CD4-positive, alpha-beta T cell treated with Interleukin-15 for 4 hours (primary cell): ENCODE data around the gene CDHR2.
"Not testable (repeated sequence)": the region's sequence is repeated elsewhere in the genome, so short reads cannot be mapped to it uniquely, and the experiment has no call there.

ENCODE experiments used
- DNase-seq: peaks from one replicate; pipeline ENCODE4 v3.0.0-alpha.2; 2020; ENCODE audit warnings: low spot score

Gene CDHR2

DNA sequence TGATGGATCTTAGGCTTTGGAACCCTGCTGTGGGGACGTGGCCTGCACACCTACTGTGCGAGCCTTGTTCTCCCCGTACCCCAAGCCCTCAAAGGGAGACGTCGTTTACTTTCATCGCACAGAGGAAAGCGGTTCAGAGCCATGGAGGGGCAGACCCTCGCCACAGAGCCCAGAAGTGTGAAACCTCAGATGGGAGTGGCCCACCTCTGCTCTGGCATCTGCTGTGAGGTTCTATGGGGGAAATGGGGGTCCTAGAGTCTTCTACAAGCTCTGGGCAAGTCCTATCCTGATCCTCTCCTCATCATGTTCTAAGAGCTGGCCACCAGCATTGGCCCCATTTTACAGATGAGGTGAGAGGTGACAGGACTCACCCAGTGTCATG is 8.2 kb upstream of the CDHR2 start:
- DNase-seq: peak; percentile 36

DNA sequence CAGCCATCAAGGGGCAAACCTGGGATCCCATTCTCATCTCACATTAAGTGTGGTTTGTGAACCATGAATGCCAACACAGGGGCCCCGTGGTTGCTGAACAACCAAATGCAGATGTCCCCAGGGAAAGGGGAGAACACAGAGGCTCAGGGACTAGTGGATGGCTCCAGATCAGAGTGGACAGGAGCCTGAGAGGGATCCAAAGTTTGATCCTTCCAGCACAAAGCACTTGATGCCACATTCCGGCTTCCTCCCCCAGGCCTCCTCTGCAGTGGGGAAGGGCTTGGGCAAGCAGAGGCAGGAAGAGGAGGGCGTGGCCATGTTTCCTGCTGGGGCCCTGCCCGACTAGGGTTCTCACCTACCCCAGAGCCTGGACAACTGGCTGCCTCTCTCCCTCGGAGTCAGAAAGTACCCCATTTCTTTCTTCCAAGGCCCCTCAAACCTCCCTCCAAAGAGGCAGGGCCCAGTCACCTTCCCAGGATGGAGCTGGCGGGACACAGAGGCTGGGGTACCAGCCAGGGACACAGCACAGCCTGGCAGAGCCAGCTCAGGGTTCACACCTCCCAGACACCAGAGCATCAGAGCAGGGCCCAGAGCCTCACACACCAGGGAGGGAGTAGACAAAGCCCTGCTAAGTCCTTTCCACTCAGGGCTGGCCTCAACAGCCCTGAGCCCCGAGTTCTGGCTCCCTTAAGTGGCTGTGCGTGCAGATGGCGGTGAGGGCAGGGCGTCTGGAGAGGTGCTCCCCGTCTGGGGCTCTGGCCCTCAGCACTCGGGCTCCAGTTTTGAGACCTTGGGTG is 7.6 kb upstream of the CDHR2 start:
- DNase-seq: peak; percentile 79

DNA sequence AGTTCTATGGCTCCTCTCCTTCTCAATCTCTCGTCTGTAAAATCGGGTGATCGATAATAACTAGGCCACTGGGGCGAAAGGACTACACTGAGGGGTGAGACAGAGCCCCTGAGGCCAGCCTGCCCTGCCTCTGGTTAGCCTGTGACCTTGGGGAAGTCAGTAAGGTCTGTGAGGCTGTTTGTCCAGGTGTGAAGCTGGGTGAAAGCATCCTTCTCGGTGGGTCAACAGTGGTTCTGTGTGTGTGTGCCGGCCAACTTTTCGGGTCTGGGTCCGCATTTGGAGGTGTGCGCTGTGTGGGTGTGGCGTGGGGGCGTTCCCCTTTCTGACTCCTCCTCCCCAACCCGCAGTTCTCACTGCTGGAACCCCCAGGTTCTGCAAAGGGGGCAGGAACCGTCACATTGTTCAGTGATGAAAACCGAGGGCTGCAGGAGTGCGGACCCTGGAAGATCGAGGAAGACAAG is 7.0 kb upstream of the CDHR2 start:
- peak; percentile 72 for DNase-seq

DNA sequence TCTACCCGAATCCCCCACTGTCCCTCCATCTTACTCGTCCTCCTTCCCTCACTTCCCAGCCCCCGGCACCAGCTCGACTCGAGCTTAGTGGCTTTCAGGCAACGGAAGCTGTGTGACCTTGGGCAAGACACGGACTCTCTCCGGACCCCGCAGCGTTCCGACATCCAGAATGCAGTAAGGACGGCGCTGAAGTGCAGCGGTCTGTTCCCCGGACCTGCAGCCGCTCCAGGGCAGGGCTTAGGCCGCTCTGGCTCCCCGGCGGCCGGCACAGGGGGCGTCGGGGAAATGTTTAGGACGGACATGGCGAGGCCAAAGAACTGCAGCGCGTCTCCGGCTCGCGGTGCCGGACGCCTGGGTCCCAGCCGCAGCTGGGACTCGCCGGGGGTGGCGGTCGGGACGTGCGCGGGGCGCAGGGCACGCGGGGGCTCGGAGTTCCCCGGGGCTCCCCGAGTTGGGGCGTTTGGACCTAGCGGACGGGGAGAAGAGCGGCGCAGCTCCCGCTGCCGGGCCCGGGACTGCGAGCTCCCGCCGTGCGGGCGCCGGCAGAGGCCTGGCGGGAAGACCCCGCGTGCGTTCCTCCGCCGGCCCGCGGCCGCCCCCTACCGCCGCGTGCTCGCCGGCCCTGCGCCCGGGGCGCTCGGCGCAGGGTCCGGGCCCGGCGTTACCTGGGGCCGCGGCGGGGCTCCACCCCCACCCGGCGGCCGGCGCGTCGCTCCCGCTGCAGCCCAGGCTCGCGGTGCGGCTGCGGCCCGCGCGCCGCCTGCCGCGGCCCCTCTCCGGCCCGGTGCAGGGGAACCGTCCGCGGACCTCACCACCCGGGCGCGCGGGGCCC is 6.3 kb upstream of the CDHR2 start:
- peak; percentile 30 for DNase-seq

DNA sequence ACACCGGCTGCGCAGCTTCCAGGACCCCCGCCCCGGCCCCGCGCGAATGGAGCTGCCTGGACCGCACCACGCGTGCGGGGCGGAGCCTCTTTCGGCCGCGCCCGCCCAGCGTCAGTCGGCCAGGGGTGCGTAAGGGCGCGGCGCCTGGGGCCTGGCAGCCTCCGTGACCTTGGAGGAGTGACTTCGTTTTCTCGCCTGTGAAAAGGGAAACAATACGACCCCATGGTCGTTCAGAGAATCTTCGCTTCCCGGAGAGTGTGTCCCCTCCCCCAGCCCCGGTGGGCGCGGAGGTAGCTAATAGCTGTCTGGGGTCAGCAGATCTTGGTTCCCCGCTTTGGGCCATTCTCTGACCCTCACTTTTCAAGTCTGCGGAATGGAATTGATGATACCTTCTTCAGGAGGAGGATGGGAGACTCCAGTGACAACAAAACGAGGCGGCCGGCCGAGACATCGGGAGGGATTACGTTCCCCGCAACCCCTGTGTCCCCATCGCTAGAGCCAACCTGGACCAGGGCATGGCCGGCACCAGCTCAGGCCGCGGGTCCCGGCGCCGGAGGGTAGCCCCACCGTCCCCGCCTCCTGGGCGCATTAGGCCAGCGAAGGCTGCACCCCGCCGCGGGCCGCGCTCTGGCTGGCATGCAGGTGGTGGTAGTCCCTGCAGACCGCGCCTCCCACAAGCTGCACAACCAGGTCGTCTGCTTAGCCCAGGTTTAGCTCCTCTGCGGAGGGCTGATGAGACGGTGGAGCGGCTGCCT is 5.5 kb upstream of the CDHR2 start:
- DNase-seq: peak; percentile 74

DNA sequence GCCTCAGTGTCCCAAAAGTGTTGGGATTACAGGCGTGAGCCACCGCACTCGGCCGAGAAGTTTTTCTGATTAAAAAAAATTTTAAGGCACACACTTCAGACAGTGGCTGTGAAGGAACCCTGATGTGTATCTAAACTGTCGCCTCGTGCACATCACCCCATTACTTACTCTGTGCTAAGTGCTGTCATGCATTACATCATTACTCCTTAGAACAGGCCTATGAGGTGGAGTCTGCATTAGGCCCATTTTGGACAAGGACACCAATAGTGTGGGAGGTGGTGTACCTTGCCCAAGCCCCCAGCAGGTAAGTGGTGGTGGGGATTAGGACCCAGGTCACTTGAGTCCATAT is 3.8 kb upstream of the CDHR2 start:
- DNase-seq: no peak

DNA sequence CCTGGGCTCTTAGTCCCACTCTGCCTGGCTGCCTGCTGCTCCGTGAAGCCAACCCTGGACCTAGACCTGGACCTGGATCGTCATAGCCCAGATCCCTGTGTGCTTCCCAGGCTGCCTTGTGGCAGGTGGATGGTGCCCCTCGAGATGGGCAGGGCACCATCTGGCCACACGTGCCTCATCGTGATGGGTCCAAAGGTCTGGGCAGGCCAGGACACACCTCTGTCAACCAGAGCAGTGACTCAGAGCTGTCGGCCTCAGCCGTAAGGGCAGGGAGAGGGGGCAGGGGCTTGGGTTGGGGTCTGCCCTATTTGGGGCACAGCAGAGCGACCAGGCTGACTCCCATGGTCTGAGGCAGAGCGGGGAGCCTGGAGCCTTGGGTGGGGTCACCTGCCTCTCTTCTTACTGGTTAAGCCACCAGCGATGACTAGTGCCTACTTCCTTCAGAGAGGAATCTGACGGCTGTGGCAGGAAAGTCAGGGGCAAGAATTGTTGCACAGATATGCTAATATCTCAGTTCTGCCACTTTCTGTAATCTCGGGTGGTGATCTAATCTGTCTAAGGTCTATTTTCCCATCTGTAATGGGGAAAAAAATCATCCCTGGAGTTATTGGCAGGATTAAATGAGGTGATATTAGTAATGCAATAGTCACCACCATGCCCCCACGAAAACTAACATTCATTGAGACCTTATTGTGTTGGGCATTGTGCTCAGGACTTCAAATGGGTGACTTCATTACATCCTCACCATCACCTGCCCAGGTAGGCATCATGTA is 3.2 kb upstream of the CDHR2 start:
- DNase-seq: no peak

DNA sequence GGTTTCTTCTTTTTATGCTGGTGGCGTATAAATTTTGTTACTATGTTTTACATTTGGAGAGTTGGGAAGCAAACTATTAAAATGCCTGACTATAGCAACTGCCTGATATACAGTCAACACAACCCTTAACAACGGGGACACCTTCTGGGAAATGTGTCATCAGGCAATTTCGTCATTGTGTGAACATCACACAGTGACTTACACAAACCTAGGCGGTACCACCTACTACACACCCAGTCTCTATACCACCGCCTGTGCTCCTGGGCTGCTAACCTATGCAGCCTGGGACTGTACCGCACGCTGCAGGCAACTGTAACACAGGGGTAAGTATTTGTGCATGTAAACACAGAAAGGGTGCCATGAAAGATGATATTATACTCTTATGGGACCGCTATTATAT is 1.3 kb upstream of the CDHR2 start:
- peak; percentile 71 for DNase-seq

DNA sequence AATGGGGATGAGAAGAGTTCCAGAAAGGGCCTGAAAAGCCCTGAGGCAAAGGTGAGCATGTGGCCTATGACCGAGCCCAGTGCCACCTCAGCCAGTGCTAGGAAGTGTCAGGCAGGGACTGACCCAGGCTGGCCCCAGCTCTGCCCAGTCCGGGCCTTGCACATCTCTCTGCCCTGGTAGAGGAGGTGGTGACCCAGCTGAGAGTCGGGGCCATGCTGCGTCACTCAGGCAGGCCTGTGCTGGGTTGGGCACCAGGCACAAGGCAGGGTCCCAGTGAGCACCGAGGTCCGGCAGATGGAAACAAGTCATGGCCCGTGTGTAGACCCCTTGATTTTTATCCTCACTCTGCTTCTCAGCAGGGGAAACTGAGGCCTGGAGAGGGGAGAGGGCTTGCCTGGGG is 729 bp downstream of the CDHR2 start:
- DNase-seq: no peak

DNA sequence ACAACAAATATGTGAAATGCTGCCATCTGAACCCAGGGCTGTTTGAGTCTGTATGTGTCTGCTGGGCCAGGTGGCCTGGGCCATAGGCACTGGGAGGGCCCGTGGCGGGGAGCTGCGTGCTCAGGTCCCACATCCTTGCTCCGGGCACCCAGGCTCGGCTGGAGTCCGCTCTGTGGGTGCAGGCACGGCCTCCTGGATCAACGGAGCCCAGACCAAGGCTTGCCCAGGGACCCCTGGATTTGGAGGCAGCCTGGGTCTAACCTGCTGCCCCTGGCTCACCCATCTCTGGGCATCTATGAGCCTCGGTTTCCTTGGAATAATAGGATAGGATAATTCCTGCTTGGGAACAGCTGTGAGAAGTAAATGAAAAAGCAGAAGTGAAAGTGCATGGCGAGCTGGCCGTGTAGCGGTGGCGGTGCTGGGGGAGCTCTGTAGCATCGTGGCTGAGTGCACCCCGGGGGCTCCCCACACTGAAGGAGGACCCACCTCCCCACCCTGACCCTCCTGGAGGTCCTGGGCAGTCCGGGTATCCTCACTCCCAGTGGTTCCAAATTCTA is 1.2 kb downstream of the CDHR2 start:
- DNase-seq: no peak

DNA sequence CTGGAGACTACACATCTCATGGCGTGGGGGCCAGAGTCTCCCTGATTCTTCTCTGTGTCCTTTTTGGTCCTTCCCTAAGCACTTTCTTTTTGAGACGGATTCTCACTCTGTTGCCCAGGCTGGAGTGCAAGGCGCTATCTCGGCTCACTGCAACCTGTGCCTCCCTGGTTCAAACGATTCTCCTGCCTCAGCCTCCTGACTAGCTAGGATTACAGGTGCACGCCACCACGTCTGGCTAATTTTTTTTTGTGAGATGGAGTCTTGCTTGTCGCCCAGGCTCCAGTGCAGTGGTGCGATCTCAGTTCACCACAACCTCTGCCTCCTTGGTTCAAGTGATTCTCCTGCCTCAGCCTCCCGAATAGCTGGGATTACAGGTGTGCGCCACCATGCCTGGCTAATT is 1.8 kb downstream of the CDHR2 start:
- not testable (repeated sequence) for DNase-seq

DNA sequence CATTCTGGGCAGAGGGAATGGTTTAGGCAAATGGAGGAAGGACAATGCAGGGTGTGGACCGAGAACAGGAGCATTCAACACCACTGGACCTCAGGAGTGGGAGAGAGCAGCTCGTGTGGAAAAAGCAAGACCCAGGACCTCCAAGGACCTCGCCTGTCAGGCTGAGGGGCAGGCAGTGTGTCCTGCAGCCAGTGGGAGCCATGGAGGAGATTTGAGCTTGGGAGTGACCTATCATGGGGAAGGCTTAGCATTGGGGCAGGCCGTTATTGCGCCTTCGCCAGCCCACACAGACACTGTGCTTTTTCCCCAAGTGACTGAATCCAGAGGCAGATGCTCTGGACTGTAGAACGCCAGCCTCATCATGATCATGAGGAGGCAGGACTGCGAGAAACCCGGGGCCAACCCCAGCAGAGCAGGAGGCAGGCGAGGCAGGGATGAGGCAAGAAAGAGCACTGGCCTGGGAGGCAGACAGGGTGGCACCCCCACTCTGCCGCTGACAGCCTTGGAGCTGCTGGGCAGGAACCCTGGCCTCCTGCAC is 3.3 kb downstream of the CDHR2 start:
- no peak for DNase-seq

DNA sequence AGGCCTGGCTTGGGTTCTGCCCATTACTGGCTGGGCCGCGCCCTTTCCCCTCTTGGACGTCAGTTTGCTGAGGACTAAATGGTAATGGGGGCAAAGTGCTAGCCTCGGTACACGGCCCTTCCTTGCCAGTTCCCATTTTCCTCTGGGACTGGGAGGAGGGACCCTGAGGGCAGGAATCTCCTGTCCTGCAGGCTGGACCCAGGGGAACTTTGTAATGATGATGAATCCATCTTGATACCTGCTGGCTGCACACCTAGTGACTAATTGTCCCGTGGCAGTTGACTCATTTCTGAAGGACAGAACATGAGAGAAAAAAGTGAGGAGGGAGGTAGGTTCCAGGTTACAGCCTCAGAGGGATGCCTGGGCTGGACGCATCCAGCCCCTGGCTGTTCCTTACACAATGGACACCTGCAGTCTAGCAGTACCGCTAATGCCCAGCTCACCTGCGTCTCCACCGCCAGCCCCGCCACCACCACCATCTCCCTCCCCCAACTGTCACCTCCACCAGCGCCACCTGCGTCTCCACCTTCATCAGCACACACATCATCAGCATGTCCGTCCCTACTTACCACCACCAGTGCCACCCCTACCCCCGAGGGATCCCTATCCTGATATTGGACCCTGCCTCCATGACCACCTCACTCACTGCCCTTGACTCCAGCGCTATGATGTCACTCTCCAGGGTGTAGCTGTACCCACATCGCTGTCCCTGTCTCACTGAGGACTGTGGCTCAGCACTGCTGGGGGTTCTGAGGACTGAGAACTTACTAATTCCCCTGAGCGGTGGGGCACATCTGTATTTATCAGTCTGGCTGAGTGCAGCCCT is 4.3 kb downstream of the CDHR2 start:
- peak; percentile 25 for DNase-seq

DNA sequence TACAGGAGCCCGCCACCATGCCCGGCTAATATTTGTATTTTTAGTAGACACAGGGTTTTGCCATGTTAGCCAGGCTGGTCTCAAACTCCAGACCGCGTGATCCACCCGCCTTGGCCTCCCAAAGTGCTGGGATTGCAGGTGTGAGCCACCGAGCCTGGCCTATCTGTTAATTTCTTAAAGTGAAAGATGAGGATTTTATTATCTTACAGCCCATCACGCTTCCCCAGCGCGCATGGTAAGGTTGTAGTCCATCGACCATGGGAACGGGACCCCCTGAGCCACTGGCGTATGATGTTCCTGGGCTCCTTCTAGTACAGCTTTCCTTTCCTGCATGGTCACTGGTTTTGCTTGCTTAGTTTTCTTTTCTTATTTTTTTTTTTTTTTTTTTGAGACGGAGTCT is 8.7 kb downstream of the CDHR2 start:
- DNase-seq: no peak

DNA sequence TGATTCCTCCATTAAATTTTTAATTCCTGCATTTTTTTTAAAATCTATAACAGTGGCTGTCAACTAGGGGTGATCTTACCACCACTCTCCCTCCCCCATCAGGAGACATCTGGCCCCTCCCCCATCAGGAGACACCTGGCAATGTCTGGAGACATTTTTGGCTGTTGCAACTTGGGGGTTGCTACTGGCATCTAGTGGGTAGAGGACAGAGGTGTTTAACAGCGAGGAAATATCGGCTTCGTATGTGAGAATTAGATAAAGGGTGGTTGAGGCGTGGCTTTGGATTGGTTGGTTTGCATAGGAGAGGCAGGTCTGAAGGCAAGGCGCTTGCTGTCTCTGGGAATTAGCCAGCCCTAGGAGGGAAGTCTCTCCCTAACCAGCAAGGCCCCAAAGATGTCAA is 10.5 kb downstream of the CDHR2 start:
- DNase-seq: peak; percentile 37

DNA sequence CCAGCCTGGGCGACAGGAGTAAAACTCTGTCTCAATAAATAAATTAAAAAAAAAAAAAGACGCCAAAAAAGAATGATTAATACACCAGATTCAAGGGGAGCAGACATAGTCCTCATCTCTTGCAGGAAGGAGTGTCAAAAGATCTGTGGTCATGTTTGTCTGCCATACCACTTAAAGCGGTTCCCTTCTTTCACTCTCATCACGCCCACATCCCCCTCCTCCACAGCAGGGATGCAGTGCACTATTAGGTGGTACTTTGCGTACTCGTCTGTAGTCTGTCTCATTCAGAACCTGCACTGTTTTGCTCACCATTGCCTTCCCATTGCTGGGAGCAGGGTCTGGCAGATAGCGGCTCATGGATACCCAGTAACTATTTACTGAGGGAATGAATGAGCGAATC is 11.2 kb downstream of the CDHR2 start:
- no peak for DNase-seq

DNA sequence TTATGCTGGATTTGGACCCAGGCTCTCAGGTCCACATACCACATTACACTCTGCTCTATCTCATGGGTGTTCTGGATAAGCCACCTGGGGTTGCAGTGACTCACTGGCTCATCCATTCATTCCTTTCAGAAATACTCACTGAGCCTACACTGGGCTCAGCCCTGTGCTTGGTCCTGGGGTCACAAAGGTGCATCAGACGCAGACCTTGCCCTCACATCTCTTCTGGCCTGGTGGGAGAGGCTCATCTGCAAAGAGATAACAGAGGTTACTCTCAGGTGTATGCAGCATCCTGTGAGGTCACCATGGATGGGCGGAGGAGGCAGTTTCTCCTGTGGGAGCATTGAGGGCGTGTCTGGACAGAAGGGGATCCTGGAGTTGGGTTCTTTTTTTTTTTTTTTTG is 12.1 kb downstream of the CDHR2 start:
- no peak for DNase-seq

DNA sequence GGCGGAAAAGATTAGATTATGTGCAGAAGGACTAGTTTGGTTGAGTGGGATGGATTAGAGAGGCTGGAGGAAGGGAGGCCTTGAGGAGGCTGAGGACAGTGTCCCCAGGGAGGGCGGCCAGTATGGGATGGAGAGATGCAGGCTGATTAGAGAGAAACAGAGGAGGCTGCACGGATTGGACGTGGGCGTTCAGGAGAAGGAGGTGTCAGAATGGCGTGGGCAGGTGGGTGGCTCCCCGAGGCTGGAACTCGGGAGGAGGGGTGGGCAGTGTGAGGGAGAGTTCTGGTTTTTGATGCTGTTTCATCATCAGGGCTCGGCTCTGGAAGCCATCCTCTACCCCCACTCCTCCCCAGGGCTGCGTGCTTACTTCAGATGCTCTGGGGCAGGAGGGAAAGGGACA is 13.0 kb downstream of the CDHR2 start:
- DNase-seq: no peak

DNA sequence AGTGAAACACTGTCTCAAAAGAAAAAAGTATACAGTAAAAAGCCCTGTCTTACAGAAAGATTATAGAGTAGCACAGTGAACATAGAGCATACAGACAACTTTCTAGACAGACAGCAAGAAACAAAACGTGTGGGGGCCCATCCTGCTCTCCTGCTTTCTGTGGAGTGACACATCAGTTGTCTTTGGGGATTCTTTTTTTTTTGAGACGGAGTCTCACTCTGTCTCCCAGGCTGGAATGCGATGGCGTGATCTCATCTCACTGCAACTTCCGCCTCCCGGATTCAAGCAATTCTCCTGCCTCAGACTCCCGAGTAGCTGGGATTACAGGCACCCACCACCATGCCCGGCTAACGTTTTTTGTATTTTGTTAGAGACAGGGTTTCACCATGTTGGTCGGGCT is 14.9 kb downstream of the CDHR2 start:
- DNase-seq: no peak

DNA sequence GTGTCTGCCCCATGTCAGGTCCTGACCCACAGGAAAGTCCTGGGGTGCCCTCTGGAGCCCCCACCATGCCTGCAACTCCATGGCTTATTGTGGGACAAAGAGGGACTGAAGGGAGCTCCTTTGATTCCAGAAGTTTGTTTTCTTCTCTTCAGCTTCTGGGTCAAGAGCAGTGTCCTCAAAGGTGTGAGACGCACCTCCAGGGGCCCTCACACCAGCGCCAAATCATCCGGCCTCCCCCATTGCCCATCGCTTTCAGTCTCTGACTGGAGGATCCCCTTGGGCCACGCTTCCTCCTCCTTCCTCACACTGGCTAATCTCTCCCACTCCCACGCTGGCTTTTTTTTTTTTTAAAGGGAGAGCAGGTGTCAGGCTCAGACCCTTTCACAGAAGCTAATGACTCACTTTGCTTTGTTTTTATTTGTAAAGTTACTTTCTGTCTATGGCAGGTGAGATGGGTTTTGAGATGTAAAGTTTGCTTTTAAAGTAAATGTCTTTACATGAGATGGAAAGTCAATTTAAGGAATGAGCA is 16.7 kb downstream of the CDHR2 start:
- no peak for DNase-seq
